Left renal pelvis (tissue), 4 donors: ENCODE measurements around the gene TEPSIN. TPM values are rescaled to one million over a fixed set of nuclear protein-coding genes. Genes with fewer than 3 reads are reported as not detected.
"Not testable (repeated sequence)": the region's sequence is repeated elsewhere in the genome, so short reads cannot be mapped to it uniquely, and the experiment has no call there.

Experiments used
- DNase-seq, 4 donors: peaks; one replicate each; pipeline ENCODE4 v3.0.0-alpha.2; 2013; ENCODE audit warnings: low read depth in 4 of 4, low spot score in 3 of 4
- polyA plus RNA-seq, 4 donors: library from polyadenylated mRNA; unstranded; fragments of 120-200 nt; gene quantifications; one replicate each; pipeline ENCODE4 v1.2.1, GENCODE V29; 2013; ENCODE audit not compliant: insufficient read length in 4 of 4

The TEPSIN gene
- polyA plus RNA-seq, 4 donors: 12.0 to 33.0 (median 14.7) TPM

DNA sequence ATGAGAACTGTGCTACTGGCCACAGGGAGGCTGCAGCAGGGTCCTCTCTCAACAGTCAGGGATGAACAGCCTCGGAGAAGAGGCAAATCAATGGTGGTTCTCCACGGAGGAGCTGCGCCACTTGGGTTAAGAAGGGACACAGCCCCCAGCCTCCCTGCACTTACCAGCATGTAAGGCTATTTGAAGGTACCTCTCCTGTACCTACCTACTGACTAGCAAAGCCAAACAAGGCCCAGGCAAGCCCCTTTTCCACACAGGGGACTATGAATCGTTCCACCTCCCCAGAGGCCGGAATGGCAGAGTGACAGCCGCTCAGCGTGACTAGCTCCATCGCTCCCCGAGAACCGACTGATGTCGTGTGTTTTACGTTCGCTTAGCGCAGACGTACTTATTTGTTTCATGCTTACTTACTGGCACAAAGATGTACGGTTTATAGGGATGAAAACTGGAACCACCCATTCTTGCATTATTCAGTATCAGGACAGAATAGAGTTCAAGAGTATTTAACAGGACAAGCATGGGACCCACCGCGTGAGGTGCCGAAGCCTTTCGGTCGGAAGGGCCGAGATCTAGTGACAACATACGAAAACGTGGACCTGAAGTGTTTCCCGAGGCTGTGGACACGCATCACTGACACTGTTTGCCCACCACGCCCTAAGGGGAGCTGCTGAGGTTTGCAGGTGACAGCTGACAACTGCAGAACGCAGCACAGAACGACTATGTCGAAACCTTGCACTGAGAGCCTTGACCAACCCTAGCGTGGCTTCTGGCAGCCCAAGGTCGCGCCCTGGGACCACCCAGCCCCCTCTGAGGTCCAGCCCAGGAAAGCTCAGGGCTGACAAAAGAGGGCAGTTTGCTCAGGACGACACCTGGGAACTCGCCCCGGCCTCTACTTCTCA is 1.0 kb downstream of the TEPSIN start:
- no peak for DNase-seq

DNA sequence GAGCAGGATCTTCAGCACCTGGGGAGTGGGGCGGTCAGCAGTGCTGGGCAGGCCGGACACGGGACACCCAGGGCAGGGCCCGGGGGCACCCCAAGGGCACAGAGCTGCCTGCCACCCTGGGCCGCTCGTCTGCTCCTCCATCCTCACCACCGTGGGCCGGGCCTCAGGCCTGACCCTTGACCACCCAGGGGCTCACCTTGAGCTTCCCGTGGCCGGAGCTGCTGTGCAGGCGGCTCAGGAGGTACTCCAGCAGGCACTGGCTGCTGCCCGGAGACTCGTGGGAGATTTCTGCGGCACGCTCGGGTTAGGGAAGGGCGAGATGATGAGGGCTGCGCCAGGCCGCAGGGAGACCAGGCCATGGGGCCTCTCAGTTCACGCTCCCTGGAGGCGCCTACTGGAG is 2.1 kb downstream of the TEPSIN start:
- DNase-seq: no peak

DNA sequence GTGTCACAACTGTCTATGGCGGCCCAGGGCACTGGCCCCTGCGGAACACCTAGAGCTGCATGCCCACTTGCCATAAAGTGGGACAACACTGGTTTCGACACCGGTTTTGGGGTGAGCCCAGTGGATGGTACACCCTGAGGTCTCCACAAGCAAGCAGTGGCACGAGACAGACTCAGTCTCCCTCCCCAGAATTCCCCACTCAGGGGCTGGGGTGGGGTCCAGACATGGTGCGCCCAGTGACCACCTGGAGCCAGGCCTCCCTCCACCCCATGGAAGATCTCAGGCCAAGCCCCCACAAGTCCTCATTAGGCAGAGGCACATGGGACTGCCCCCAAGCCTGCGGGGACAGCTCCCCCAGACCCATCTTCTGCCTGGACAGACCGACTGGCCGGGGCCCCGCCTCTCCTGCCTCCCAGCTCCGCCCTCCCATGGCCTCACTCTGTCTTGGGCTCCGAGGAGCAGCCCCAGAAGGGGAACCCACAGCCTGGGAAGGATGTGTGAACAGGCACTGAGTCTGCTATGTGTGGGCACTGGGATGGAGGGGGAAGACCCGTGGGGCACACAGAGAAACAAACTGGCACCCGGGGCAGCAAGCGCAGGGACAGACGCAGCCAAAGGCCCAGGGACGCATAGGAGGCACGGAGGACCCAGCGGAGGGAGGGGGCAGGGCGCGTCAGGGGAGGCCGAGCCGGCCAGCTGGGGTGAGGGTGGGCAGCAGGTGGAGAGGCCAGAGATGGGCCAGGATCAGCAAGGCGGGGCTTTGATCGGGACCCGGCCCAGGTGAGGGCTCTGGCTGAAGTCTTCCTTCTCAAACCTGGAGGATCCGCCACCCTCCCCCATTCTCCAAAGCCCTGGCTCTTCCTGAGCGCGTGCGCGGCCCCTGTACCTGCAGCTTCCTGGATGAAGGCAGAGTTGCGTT is 2.8 kb downstream of the TEPSIN start:
- no peak for DNase-seq

DNA sequence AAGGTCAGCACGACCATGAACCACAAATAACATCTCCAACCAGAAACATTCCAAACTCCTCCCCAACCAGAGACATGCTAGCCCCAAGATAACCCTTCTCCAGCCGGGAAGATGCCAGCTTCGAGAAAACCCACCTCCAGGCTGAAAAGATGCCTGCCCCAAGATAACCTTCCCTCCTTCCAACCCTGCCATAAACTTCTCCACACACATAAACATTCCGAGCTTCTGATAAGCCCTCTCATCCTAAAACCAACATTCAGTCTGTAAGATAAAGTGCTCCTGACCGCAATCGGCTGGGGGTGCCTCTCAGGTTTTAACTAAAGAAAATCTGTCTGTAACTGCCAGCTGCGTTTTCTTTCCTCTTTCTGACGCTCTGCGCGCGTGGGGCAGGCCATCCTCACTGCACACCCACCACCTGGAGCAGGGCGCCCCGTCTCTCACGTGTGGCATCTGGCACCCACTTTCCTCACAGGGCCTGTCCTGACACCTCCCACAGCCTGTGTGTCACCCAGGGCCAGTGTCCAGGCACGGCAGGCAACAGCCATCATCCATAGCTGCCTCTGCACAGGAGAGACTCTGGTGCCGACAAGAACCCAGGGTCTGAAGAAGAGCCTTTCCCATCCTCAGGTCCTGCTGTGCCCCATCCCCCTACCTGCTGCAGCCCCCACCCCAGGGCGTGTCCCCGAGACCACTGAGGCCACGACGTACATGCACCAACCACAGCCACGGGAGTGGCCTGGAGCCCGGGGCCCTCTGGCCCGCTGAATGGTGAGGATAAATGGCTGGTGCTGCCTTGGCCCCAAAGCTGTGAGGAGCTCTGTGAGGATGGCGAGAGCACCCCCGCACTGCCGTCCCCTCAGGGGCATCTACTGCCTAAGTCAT is 3.7 kb downstream of the TEPSIN start:
- DNase-seq: no peak

DNA sequence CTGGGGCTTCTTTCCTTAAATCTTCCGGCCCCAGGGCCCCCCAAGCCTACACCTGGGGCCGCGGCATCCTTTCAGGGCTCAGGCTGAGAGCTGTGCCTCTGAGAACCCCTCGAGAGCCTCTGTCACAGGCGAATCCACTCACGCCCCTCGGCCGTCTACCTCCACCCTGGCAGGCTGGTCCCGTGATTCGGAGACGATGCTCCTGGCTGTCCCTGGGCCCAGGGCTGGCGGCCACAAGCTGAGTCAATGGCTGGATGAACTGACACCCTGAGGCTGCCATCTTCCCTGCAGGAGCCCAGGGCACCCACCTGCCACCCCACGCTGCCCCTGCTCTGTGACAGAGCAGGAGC is 4.4 kb downstream of the TEPSIN start:
- no peak for DNase-seq

DNA sequence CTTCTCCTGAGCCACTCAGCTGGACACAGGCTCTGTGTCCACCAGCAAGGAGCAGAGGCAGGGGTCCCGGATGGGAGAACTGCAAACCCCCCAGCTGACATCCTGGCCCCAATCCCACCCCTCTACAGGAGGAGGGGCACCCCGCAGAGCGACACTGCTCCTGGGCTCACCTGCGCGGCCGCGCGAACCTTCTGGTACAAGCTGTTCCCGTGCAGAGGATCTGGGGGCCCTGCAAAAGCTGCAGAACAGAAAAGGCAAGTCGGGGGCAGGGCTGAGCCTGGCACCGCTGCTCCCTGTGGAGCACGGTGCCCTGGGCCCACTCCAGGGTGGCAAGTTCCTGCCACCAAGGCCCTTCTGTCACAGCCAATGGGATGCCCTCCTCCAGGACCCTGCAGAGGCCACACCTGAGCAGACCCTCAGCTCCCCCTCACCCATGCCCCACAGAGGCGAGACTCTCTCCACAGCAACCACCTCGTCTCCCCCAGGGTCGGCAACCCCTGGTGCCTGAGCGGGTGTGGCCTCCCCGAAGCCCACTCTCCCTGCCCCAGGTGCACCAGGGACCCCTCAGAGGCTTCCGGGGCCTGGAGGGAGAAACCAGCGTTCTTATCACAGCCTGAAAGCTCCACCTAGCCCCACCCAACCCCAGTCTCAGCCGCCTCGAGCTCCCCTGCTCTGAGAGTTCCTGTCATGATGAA is 4.9 kb downstream of the TEPSIN start:
- no peak for DNase-seq

DNA sequence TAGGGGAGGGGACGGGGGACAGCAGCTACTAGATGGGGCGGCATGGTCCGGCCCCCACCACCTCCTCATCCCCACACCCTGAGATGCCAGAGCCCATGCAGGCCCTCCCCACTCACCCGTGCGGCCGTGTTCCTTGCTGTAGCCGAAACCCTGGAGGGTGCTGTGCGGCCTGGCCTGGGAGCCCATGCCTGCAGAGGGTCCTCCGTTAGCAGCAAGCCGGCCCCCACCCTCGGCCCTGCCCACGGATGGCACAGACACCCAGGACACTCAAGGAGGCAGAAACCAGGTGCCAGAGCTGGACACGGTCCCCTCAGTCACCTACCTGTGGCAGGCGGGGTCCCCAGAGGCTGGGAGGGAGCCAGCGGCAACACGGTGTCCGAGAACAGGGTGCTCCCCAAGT is 5.5 kb downstream of the TEPSIN start:
- no peak for DNase-seq

DNA sequence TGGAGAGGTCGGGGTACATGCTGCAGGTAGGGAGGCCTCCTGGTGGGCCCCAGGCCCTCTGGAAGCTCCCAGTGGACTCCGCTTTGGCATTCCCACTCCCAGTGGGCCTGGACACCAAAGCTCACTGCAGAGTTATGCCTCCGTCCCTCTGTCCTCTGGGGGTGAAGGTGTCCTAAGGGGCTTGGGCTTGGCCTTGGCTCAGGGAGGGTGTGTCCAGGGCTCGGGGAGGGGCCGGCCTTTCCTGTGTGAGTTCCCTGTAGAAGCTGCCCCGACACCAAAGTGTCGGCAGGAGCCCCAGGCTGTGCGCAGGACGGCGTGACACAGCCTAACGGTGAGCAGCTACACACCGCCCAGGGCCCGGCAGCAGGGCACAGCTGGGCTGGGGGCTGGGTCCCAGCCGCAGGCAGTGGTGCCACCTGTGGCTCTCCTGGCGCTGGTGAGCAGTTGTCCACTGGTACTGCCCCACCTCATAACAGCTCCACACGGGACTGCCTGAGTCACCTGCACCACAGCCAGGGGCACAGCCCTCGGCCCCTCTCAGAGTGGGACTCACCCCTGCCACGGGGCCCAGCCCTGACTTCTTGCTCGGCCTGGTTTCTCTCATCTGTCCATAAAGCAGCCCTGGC is 6.1 kb downstream of the TEPSIN start:
- DNase-seq: no peak

DNA sequence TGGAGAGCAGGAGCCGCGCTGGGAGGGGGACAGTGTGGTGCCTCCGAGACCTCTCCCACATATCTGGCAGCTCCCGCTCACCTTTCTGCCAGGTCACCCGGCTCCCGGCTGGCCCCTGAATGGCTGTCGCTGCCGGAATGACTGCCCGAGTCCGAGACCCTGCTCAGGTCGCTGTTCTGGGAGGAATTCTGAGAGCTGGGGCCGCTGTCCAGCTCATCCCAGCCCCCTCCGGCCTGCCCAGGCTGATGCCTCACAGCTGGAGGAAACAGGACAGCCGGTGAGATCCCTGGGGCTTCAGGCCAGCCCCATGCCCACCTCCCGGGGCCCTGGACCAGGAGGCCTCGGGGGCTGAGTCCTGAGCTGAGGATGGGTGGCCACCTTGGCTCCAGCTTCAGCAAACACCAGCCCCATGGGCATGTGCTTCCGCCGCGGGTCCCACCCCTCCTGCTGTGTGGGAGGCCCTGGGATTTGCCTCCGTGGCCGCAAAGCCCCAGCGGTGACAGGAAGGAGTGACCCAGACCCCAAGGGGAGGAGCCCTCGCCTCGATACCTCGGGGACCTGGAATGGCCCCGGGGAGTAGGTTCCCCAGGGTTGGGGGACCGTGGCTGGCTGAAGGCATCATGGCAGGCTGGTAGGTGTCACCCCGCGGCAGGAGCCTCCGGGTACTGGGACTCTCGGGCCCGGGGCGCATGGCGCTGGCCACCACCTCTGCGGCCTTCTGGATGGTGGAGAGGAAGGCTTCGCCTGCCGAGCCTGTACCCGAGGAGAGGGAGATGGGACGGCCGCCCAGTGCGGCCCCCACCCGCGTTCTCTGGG is 6.9 kb downstream of the TEPSIN start:
- no peak for DNase-seq

DNA sequence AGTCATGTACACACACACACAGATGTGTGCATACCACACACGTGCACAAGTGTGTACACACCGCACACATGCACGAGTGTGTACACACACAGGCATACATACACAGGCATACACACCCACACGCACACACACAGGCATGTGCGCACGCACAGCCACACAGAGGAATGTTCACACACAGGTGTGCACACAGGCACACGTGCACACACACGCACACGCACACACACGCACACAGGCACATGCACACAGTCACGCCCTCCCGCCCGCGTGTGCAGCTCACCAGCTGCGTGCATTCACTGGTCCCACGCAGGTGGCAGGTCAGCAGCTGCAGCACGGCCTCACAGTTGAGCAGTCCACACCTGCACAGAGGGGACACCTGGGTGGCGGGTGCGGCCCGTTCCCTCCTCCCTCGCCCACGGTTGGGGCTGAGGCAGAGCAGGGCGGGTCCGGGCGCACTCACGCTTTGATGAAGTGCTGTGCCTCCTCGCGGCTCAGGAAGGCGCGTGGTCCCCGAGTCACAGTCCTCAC is 7.7 kb downstream of the TEPSIN start:
- no peak for DNase-seq

DNA sequence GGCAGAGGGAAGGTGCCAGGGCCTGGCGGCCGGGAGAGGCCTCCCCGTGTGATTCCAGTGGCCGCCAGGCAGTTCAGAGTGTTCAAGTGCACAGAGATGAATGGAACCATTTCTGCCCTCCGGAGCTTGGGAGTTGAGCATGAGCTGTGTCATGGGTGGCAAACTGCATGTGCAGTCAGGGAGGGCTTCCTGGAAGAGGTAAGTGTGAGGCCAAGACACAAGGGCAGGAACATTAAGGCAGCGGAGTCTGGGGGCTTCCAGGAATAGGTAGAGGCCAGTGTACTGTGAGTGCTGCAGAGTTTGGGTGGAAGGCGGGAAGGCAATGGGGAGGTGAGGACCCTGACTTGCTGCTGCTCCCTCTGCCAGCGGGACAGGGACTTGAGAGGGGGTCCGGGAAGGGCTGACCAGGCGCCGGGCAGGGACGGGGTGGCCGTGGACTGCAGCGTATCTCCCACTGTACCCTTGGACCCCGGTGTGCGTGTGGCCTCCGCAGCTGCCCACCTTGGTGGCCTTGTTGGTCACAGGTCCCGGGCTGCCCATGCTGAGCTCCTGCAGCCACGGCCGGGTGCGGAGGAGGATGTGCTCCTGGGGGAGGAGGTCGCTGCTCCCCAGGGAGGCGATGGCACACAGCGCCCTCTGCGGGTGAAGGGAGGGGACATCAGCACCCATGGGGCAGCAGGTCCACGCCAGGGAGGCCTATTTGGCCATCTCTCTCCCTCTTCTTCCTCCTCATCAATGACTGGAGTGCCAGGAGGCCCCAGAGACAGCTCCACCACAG is 8.6 kb downstream of the TEPSIN start:
- DNase-seq: no peak

DNA sequence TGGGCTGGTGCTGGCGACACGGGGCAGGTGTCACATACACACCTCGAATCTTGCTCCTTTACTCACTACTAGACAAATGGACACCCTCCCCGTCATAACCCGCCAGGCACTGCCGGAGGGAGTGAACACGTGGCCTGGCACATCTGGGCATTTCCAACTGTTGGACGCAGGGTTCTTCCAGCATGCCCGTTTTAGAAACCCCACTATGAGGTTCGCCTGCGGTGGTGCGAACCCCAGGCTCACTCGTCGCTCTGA is 9.3 kb downstream of the TEPSIN start:
- no peak for DNase-seq

DNA sequence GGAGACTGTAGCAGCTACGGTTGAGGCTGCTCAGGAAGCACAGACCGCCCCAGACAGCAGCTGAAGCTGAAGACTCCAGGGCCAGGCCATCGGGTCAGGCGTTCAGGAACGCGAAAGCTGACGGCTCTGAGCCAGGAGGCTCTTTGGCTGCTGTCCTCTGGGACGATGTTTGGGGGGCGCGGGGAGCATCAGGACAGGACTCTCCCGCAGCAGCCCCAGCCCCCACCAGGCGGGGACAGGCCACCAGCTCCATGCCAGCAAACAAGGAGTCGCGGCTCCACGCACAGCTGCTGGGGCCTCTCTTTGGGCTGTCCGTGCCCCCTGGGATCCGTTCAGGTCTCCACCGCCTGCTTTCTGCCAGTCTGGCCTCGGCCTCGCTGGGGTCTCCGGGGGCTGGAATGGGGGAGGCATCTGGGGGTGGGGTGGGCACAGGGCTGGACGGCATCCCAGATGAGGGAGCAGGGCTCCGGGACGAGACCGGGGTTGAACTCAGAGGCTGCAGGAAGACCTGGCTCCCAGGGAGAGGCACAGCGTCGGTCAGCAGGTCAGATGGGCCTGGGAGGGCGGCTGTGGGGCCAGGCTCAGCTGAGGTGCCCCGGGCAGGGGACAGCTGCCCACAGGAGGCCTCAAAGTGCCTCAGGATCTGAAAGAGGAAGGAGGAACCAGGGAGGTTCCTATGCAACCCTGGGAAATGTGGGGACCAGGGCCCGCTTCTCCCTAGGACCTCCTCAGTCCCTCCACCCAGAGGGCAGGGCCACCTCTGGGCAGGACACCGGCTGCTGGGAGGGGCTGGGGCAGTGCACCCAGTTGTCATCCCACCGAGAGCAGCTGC is 9.8 kb downstream of the TEPSIN start:
- no peak for DNase-seq

DNA sequence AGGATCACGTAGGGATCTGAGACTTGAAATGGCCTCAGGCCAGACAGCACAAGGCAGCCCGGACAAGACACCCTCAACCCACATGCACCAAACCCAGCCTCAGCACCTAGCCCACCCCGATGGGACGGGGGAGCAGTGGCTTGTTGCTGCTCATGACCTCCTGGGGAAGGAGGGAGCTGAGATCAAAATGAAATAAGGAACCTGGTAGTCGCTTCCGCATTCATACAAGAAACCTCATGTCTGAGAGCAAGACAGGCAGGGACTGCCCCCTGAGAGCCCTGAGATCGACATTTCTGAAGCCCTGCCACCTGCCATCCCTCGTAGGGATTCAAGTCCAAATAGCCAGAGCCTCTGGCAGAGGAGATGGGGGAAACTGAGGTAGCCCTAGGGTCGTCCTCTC is 10.4 kb downstream of the TEPSIN start:
- DNase-seq: no peak

DNA sequence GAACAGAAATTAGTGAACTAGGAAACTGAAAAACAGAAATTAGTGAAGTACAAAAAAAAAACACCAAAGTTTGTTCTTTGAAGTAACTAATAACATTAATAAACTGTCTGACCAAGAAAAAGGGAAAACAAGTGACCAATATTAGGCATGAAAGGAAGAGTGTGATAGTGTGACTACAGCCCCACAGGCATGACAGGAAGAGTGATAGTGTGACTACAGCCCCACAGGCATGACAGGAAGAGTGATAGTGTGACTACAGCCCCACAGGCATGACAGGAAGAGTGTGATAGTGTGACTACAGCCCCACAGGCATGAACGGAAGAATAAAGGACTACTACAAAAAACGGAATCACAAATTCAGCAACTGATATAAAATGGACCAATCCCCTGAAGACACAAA is 11.2 kb downstream of the TEPSIN start:
- not testable (repeated sequence) for DNase-seq

DNA sequence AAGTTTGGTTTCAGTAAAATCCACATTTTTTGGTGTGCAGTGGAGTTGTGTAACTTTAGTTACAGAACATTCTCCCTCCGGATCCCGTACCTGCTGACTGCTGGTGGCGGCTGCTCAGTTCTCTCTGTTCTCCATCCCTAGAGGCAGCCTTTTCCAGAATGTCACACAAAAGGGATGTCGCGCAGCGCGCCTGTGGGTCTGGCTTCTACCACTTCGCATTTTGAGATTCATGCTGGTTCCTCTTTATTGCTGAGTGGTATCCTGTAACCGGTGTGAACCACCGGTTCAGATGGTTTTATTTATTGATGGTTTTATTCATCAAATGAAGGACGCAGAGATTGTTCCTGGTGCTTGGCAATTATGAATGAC is 15.1 kb downstream of the TEPSIN start:
- DNase-seq: no peak
